RPMI8226 (cell line): ENCODE data around the gene SGCA.

Experiments
- DNase-seq: peaks from one replicate; pipeline ENCODE4 v3.0.0-alpha.2; 2015

SGCA gene

DNA sequence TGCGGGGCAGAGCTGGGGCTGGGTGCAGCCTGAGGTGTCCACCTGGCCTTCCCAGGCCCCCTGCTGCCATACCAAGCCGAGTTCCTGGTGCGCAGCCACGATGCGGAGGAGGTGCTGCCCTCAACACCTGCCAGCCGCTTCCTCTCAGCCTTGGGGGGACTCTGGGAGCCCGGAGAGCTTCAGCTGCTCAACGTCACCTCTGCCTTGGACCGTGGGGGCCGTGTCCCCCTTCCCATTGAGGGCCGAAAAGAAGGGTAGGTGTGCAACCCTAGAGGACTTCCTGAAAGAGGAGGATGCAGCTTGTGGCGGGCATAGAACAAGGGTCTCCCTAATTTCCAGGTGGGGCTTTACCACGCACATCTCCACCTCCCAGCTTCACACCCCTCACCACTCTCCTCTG lies 2.5 kb downstream of the SGCA start:
- DNase-seq, result no peak

DNA sequence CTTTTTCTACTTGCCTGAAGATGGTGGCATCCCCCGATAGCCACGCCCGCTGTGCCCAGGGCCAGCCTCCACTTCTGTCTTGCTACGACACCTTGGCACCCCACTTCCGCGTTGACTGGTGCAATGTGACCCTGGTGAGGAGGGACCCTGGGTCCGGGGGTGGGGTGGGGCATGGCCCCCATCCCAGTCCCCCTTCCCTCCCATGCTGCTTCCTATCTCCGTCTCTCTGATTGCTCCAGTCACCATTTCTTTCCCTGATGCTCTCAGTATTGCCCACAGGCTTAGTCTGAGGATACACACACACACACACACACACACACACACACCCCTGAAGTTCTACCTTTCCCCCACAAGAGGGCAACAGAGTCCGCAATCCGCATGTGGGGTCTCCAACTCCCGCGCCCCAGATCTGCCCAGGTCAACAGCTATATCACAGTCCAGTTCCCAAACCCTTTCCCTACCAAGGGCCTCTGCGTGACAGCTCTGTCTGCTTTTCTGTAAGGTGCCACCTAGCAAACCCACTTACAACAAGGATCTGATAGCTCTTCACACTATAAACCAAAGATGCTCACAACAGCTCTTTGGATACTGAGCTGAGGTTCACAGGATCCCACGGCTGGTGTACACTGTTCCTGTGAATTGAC lies 3.4 kb downstream of the SGCA start:
- peak; percentile 60 for DNase-seq

DNA sequence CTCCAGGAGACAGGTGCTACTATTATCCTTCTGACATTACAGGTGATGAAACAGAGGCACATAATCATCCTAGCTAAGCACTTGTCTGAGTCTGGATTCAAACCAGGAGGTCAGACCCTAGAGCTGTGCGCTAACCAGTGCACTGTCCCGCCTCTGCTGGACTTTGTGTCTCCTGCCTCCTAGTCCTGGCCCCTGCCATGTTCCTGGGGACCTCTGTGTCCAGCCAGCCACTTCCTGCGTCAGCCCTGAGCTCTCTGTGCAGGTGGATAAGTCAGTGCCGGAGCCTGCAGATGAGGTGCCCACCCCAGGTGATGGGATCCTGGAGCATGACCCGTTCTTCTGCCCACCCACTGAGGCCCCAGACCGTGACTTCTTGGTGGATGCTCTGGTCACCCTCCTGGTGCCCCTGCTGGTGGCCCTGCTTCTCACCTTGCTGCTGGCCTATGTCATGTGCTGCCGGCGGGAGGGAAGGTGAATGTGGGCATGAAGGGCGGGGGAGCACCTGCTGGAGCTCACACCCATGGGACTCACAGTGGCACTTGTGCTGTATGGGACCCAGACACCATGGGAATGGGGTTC lies 4.2 kb downstream of the SGCA start:
- no peak for DNase-seq

DNA sequence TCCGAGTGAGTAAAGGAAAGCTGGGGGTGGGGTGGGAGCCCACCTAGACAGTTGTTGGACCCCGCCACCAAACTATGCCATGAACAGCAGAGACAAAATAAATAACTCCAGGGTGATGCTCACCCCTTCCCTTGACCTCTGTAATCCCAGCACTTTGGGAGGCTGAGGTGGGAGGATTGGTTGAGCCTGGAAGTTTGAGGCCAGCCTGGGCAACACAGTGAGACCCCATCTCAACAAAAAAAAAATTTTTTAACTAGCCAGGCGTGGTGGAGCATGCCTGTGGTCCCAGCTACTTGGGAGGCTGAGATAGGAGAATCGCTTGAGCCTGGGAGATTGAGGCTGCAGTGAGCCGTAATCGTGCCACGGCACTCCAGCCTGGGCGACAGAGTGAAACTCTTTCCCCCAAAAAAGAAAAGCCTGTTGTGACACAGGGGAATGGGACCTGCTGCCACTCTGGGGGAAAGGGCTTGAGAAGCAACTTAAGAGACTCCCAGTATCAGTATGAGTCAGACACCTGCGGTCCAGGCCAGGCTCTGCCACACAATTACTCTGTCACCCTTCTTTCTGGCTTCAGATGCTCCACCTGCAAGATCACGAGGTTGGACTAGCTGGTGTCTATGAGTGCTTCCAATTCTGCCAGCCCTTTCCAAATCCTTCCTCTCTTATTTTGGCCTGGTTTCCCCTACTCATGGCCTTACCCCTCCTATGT lies 5.0 kb downstream of the SGCA start:
- peak; percentile 82 for DNase-seq

DNA sequence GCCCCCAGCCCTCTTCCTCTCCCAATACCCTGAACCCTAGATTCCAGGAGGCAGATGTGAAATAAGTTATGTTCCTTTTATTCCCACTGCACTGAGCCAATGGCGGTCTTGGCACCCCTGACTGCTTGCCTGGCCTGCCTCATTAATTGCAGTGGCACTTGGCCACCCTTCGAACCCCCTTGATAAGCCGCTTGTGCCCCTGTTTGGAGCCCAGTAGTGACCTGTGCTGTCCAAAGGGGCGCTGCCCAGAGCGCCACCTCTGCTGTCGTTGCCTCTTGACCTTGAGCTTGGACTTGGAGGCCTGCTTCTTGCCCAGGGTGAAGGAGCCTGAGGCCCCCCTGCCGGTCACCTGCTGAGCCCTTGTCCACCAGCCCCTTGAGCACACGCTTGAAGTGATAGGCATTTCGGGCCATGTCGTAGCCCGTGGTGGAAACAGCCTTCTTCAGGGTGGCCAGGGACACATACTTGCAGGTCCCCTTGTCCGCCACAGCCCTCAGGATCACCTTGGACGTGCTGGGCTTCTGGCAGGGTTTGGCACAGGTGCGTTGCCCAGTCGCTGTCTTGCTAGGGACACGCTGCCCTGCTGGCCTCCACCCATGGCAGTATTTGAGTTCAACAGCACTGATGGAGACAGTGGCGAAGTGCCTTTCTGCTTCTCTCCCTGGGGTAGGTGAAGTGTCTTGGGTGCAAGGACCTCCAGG lies 5.7 kb downstream of the SGCA start:
- no peak for DNase-seq

DNA sequence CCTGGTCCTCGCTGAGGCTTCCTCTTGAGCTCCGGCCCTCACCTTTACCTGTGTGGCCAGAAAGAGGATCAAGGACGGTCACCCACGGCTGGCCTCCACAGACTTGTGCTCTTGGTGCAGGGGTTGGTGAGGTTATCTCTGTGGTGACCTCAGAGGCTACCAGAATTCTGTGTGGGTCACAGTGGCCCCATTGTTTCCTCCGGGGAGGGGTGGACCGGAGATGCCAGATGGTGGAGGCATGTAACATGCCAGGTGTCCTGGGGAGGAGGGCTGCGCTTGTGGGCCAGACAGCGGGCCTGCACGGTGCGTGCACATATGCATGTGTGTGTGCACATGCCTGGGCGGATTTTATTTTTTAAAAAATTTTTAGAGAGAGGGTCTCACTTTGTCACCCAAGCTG lies 6.3 kb downstream of the SGCA start:
- DNase-seq, result no peak

DNA sequence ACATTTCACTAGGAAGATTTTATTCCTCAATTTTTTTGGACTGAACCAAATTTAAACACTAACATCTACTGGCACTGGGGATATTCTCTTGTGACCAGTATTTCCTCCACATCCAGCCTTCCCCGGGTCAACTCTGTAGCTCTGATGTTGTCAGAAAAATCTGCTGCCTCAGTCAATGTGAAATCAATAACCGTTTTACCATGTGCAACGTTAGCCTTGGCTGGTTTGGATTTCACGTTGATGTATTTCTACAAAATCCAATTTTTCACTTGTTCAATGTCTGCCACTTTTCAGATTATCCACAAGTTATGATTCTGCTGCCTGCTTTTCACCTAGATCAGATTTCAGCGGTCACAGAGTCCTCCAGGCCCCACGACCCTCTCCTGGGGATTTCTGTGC lies 7.1 kb downstream of the SGCA start:
- no peak for DNase-seq

DNA sequence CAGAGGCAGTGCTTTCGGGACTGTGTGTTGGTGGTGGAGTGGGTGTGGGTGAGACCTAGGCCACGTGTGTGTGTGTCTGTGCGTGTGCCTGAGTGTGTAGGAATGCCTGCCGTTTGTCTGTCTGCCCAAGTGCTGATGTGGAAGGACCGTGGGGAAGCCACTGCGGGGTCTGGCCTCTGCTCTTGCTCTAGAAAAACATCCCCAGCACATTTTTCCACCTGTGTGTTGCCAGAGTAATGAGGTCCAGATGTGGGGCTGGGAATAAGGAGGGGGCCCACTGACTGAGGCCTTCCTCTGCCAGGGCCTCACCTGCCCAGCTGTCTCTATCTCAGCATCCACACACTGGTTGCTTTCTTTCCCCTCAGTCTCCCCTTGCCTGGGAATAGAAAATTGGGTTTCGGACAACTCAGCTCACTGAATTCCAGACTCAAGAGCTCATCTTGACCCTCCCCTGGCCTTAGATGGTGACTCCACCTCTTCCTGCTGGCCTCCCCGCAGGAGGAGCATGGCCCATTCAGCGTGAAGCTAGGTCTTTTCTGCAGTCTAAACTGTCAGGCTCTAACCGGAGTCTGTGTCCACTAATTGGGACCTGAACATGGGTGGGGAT lies 7.6 kb downstream of the SGCA start:
- no peak for DNase-seq

DNA sequence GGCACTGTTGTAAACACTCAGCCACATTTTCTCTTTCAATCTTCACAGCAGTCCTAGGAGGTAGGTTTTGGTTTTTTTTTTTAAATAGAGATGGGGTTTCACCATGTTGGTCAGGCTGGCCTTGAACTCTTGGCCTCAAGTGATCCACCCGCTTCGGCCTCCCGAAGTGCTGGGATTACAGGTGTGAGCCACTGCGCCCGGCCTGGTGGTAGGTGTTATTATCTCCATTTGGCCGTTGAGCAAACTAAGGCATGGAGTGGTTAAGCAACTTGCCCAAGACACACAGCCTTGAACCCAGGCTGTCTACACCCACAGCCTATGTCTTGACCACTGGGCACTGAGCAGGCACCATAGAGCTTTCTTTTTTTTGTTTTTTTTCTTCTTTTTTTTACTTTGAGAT lies 8.6 kb downstream of the SGCA start:
- no peak for DNase-seq

DNA sequence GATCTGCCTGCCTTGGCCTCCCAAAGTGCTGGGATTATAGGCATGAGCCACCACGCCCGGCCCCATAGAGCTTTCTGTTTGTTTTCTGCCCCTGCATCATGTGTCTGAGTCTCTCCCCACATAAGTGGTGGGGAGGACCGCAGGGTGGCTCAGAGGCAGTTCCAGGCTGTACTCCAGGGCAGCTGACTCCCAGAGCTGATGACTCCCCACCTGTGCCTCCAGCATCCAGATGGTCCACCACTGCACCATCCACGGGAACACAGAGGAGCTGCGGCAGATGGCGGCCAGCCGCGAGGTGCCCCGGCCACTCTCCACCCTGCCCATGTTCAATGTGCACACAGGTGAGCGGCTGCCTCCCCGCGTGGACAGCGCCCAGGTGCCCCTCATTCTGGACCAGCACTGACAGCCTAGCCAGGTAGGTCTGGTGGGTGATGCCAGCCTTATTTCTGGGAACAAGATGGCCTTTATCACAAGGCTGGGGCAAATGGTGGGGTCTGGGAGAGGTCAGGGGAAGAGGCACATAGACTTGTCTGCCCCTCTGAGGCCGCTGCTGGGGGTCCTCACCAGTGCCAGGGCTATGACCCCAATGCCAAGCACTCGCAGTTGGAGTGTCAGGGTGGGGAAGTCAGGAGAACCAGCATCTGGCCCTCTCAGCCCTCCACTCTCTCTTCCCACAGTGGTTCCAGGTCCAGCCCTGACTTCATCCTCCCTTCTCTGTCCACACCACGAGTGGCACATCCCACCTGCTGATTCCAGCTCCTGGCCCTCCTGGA lies 9.4 kb downstream of the SGCA start:
- DNase-seq, result no peak

DNA sequence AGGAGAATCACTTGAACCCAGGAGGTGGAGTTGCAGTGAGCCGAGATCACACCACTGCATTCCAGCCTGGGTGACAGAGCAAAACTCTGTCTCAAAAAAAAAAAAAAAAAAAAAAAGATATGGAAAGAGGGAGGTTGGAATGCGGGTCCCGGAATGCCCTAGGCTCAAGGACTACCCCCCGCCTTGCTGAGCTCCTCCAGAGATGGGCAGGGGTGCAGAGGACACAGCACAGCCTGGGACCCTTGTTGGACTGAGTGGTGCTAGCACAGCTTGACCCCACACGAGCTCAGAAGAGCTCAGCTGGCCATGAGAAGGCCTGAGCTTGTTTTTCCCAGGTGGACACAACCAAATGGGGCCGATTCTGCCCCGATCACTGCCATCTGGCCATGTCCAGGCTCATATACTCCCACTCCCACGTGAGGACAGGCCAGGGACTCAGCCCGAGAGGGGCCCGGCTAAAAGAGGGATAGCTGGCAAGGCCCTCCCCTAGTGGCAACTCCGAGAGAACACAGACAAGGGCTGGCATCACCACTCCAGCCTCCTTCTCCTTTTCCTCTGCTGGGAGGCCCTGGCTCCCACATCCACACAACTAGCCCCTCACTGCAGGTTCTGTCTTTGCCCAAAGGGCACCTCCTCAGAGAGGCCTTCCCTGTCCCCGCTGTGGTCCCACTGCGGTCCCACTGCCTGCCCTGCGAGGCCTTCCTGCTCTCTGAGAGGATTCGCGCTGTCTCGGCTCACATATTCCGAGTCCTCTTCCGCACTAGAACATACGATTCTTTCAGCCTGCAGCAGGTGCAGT lies 11.0 kb downstream of the SGCA start:
- DNase-seq, result no peak

DNA sequence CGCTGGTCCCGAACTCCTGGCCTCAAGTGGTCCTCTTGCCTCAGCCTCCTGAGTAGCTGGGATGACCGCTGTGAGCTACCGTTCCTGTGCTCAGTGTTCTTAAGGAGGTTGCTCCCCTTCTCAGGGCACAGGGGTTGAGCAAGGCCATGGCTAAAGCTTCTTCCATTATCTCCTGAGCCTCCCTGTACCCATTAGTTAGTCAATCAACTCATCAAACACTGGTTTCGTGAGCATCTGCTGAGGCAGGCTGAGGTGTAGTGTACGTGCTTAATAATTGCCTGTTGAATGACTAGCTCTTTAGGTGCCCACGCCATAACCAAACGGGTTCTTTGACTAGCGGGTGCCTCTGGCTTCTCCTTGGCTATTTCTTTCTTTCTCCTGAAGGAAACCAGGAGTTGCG lies 11.7 kb downstream of the SGCA start:
- DNase-seq, result no peak

DNA sequence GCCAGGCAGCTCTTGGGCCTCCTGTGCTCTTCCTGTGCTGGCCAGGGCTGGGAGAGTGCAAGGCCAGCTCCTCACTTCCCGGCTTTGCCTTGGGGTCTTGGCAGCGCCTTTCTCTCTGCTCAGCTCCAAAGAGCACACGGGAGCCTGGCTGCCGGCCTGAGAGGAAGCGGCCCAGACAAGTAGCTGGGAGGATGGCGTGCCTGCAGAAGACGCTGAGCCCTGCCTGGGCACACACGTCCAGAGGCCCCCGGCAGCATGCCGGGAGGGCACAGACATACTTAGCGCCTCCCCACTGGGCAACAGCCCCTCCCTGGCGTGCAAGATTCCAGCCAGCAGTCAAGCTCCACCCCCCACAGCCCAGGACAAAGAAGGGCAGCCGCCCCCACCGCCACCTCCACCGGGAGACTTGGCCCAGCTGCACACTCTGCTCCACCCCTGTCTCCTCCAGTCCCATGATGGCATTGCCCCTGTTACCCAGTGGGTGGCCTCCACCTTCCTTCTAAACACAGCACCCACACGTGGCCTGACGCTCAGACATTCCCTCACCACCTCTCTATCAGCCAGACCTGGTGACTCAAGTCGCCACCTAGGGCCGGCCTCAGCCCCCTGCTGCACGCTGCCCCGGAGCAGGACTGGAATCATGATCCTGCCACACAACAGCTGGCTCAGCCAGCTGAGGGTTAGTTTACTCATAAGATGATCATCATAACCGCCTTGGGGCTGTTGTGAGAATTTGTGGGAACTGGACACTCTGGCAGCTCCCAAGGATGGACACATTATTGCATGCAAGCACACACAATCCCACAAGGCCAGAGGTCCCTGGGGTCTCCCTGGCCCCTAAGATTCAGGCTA lies 12.4 kb downstream of the SGCA start:
- peak; percentile 93 for DNase-seq

DNA sequence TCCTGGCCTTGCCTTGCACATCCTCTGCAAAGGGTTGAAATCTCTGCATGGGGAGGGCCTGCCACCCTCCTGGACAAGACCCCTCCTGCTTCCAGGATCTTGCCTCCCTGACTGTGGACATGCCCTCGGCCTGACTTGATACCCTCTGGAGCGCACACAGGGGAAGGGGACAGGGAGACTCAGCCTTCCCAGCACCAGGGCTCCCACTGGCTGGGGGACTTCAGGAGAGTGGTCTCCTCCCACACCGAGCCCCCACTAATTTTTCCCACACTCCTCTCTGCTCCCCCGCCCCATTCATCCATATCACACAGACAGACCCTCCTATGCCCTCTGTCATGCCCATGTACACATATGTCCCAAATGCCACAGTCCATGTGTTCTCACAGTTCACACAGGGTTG lies 14.3 kb downstream of the SGCA start:
- no peak for DNase-seq

DNA sequence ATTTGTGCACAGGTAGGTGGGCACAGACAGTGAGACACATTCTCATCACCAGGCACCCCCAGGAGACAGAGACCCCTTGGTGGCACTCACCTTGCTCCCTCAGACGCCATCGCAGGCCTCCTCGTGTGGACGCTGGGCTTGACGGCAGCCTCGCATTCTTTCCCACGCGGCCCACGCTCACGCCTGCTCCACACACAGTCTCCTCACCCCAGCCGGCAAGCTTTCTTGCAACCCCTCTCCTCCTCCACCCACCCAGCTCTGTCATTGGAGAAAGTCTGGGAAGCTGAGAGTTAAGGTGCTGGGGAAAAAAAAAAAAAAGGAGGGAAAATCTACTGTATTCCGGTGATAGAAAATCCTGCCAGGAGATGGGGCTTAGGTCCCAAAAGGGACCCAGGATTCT lies 14.8 kb downstream of the SGCA start:
- DNase-seq, result no peak

DNA sequence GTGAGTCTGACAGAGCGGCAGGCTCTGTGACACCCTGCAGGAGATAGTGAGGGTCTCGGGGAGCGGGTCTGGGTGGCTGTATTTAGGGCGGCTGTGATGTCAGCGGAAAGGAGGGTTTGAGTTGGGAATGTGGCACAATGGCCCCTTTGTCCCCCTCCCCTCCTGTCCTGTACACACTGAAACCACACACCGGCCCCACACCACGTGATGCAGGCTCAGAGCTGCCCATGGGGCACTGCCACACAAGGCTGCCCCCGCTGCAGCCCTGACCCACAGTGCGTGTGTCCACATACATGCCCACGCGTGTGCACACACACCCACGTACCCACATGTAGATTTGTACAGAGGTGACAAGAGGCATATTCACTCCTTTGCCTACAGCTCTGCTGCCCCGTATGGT lies 15.3 kb downstream of the SGCA start:
- DNase-seq, result no peak

DNA sequence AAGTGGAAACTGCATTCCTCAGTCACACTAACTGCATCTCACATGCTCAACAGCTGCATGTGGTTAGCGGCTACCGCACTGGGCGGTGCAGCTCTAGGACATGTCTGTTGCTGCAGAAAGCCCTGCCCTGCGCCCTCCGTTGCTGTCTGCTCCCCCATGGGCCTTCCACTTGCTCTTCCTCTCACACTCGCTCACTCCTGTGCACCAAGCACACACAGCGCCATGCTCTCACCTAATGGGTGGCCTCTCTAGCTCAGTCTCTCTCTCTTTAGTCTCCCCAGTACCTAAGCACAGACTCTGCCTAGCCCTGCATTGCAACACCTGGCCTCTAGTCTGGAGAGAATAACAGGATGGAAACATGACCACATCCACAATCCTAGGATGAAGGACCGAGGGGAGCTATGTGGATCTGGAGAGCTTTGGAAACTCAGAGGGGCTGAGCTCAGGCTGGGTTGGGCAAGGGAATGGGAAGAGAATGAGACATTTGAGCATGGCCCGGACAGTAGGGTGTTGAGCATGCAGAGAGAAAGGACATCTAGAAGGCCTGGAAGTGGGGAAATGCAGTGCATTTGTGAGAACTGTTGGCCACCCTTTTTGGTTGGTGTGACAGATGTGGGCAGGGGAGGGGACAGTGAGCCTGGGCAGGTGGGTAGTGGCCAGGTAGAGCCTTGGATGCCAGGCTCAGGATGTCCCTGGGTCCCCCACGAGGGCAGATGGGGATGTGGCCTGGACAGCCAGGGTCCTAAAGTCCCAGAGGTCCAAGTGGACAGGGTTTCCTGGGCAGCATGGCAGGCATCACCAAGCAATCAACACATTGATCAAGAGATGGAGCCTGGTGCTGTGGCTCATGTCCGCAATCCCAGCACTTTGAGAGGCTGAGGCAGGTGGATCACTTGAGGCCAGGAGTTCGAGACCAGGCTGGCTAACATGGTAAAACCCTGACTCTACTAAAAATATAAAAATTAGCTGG lies 16.1 kb downstream of the SGCA start:
- DNase-seq, result peak; percentile 64

DNA sequence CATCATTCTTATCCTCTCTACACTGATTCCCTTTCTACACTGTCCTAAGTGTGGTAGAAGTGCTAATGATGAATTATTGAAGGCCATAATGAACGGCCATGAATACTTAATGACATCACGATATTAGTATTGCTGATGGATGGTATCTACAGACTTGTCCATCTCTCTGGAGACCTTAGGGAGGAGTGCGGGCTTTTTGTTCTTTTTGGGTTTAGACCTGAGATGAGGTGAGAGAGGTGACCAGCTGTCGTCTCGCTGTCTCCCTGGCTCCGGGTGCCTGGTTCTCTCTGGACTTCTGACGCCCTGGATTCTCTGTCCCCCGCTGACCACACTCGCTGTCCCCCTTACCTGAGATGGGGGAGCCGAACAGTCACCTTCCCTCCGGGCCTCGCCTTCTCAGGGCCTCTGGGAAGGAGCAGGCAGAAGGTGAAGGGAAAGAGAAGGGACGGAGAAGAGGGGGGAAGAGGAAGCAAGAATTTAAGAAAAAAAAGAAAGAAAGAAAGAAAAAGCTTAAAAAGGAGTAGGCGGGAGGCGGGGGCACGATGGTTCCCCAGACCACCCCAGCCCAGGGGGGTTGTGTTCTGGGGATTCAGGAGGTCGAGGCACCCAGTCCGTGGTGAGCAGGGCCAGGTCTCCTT lies 17.1 kb downstream of the SGCA start:
- no peak for DNase-seq

DNA sequence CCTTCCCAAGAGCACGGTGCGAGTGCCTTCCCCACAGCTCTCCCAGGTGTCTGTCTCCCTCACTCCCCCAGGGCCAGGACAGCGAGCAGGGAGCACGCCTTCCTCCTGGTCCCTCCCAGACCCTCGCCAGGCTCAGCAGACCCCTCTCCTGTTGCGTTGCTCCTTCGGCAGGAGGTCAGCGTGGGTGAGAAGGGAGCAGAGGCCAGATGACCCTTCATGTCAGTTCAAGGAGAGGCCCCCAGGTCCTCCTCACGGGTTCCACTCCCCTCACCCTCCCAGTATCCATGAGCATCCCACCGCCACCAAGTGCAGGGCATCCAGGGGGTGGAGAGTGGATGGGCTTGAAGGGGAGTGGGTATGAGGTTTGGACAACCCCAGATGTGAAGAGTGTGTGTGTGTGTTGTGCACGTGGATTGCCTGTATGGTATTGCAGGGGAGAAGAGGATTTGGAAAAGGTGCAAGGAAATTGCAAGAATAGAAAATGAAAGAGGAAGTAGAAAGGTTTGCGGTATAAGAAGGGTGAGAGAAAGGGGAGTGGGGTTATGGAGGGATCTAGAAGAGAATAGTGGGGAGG lies 17.7 kb downstream of the SGCA start:
- DNase-seq, result peak; percentile 59
